C4-2B (cell line): ENCODE data around the gene NPAS1.
"Not testable (repeated sequence)": the region's sequence is repeated elsewhere in the genome, so short reads cannot be mapped to it uniquely, and the experiment has no call there.

Experiments used
- H3K27ac ChIP-seq: fragments of 450-650 bp; 2 replicates; pipeline ENCODE4 v1.5.1; 2017
- CTCF ChIP-seq: fragments of 450-650 bp; conservative IDR thresholded peaks from 2 replicates; pipeline ENCODE4 v1.5.1; 2017; ENCODE audit warnings: mild to moderate bottlenecking
- ZFX ChIP-seq: fragments of 450-650 bp; IDR thresholded peaks from 2 replicates; pipeline ENCODE4 v1.6.1; 2017

Gene NPAS1

GRCh38 chr19:47049307-47049700, 29.7 kb downstream of the NPAS1 start:
- no peak for TF ChIP-seq CTCF
- TF ChIP-seq ZFX, result no peak
- H3K27ac ChIP-seq, result peak overlapping the region; percentile 31; the same call in 1 of the 2 replicates

- not testable (repeated sequence) for H3K27ac ChIP-seq
Measured at GRCh38 chr19:47050562-47050961, 30.9 kb downstream of the NPAS1 start.

- TF ChIP-seq ZFX, result no peak
- TF ChIP-seq CTCF, result no peak
Measured at GRCh38 chr19:47056411-47056810, 36.8 kb downstream of the NPAS1 start.

GRCh38 chr19:47057328-47057727, 37.7 kb downstream of the NPAS1 start:
- TF ChIP-seq ZFX (no peak), CTCF (no peak)
- no peak overlapping the region for H3K27ac ChIP-seq

More at GRCh38 chr19:47056411-47056810, 36.8 kb downstream of the NPAS1 start:
- H3K27ac ChIP-seq, result no peak overlapping the region

- TF ChIP-seq ZFX (no peak), CTCF (no peak)
- no peak overlapping the region for H3K27ac ChIP-seq
Measured at GRCh38 chr19:47058621-47059022, 39.0 kb downstream of the NPAS1 start.

GRCh38 chr19:47063874-47064273, 44.2 kb downstream of the NPAS1 start:
- TF ChIP-seq CTCF, result no peak
- no peak for TF ChIP-seq ZFX
- H3K27ac ChIP-seq, result no peak overlapping the region

GRCh38 chr19:47065242-47065641, 45.6 kb downstream of the NPAS1 start:
- no peak for TF ChIP-seq ZFX
- no peak for TF ChIP-seq CTCF
- no peak overlapping the region for H3K27ac ChIP-seq

- no peak overlapping the region for H3K27ac ChIP-seq
- TF ChIP-seq ZFX (no peak), CTCF (no peak)
Measured at GRCh38 chr19:47066376-47067214, 47.0 kb downstream of the NPAS1 start.
